Measurements from ENCODE around the gene EIF4E3. TPM values are rescaled to one million over a fixed set of nuclear protein-coding genes. Genes with fewer than 3 reads are reported as not detected.

The EIF4E3 gene
- total RNA-seq, 2 experiments from 2014 or later: 48.2 to 50.4 TPM

- Histone ChIP-seq H3K4me3 (ENCODE audit: low read length) (no peak overlapping the region), H3K27ac (ENCODE audit: low read depth in 1 of 2, low read length in 2 of 2) (no peak overlapping the region), H3K9me3 (ENCODE audit: control insufficient read depth in 1 of 2, insufficient read depth in 1 of 2, low read length in 2 of 2) (no peaks in the 10 kb centered on the region), H3K36me3 (ENCODE audit: insufficient read depth, low read length) (no peaks in the 10 kb centered on the region), H3K27me3 (ENCODE audit: control insufficient read depth in 1 of 2, insufficient read depth in 2 of 2, low read length in 2 of 2) (no peaks in the 10 kb centered on the region), H3K4me1 (ENCODE audit: insufficient read depth, low read length) (no peaks in the 10 kb centered on the region)
- no peak for DNase-seq
- no peaks in the 10 kb centered on the region for H3K27me3 Mint-ChIP-seq
- no peak for TF ChIP-seq CTCF (IDR thresholded peaks at IDR 0.05)
- ChIA-PET CTCF (no interaction called here), POLR2A (no interaction called here)
- no peak overlapping the region for H3K4me3 Mint-ChIP-seq
- H3K9me3 Mint-ChIP-seq: no peaks in the 10 kb centered on the region
- peaks cover 9% of the 10 kb centered on the region for H3K36me3 Mint-ChIP-seq (ENCODE audit: low read depth)
- ATAC-seq (ENCODE audit: poor library complexity): no peak
- H3K4me1 Mint-ChIP-seq (ENCODE audit: low read depth): peaks cover 3% of the 10 kb centered on the region
- no peak overlapping the region for H3K27ac Mint-ChIP-seq
- intact Hi-C loops (cut with DNase I, micrococcal nuclease): no loop called here
Measured at GRCh38 chr3:71647751-71648150, 77.5 kb downstream of the EIF4E3 start.

- no peak overlapping the region for H3K27ac ChIP-seq (ENCODE audit: low read depth in 1 of 2, low read length in 2 of 2)
- no peaks in the 10 kb centered on the region for H3K4me1 ChIP-seq (ENCODE audit: insufficient read depth, low read length)
- Mint-ChIP-seq H3K4me1 (ENCODE audit: low read depth) (no peaks in the 10 kb centered on the region), H3K27me3 (no peaks in the 10 kb centered on the region), H3K27ac (no peak overlapping the region), H3K36me3 (ENCODE audit: low read depth) (peaks cover 9% of the 10 kb centered on the region), H3K9me3 (no peaks in the 10 kb centered on the region), H3K4me3 (no peak overlapping the region)
- no peak overlapping the region for H3K4me3 ChIP-seq (ENCODE audit: low read length)
- H3K9me3 ChIP-seq (ENCODE audit: control insufficient read depth in 1 of 2, insufficient read depth in 1 of 2, low read length in 2 of 2): no peaks in the 10 kb centered on the region
- no peak for TF ChIP-seq CTCF (IDR thresholded peaks at IDR 0.05)
- DNase-seq: no peak
- ChIA-PET POLR2A (no interaction called here), CTCF (no interaction called here)
- H3K27me3 ChIP-seq (ENCODE audit: control insufficient read depth in 1 of 2, insufficient read depth in 2 of 2, low read length in 2 of 2): no peaks in the 10 kb centered on the region
- no peaks in the 10 kb centered on the region for H3K36me3 ChIP-seq (ENCODE audit: insufficient read depth, low read length)
- intact Hi-C loops (cut with DNase I, micrococcal nuclease): no loop called here
- no peak for ATAC-seq (ENCODE audit: poor library complexity)
Measured at GRCh38 chr3:71646971-71647370, 78.2 kb downstream of the EIF4E3 start.

DNA sequence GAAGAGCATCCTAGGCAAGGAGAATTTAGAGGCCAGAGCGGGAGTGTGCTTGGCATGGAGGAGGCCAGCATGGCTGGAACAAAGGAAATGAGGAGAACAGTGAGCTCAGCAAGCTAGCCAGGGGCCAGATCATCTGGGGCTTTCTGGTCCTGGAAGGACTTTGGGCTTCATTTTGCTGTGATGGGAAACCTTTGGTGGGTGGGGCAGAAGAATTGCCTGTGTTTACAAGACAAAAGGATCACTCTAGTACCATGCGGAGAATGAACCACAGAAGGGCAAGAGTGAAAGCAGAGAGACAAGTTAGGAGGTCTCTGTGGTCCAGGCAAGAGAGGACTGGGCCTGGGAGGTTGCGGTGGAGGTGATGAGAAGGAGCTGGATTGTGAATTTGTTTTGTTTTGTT is 80.1 kb downstream of the EIF4E3 start:
- no peak for ATAC-seq (ENCODE audit: poor library complexity)
- H3K27me3 Mint-ChIP-seq: no peaks in the 10 kb centered on the region
- TF ChIP-seq CTCF (IDR thresholded peaks at IDR 0.05): no peak
- ChIA-PET CTCF (no interaction called here), POLR2A (no interaction called here)
- Histone ChIP-seq H3K4me1 (ENCODE audit: insufficient read depth, low read length) (no peaks in the 10 kb centered on the region), H3K4me3 (ENCODE audit: low read length) (no peak overlapping the region), H3K36me3 (ENCODE audit: insufficient read depth, low read length) (no peaks in the 10 kb centered on the region), H3K9me3 (ENCODE audit: control insufficient read depth in 1 of 2, insufficient read depth in 1 of 2, low read length in 2 of 2) (no peaks in the 10 kb centered on the region), H3K27ac (ENCODE audit: low read depth in 1 of 2, low read length in 2 of 2) (no peak overlapping the region), H3K27me3 (ENCODE audit: control insufficient read depth in 1 of 2, insufficient read depth in 2 of 2, low read length in 2 of 2) (no peaks in the 10 kb centered on the region)
- no peak overlapping the region for H3K27ac Mint-ChIP-seq
- intact Hi-C loops (cut with DNase I, micrococcal nuclease): no loop called here
- no peaks in the 10 kb centered on the region for H3K4me1 Mint-ChIP-seq (ENCODE audit: low read depth)
- peaks cover 9% of the 10 kb centered on the region for H3K36me3 Mint-ChIP-seq (ENCODE audit: low read depth)
- DNase-seq: no peak
- no peak overlapping the region for H3K4me3 Mint-ChIP-seq
- H3K9me3 Mint-ChIP-seq: no peaks in the 10 kb centered on the region

Data from CD4-positive, alpha-beta T cell (primary cell).